ENCODE measurements around the gene DR1.

DR1 gene

GRCh38 chr1:93345633-93346420, at the start of gene DR1:
DR1 (plus strand) TSS chr1:93345907; CDS start chr1:93346646, 739 bp downstream.
- Mint-ChIP-seq H3K4me1 (peaks cover 24% of the 10 kb centered on the region), H3K27me3 (no peaks in the 10 kb centered on the region), H3K36me3 (no peaks in the 10 kb centered on the region), H3K27ac (peak within 1 kb of the TSS; percentile 98), H3K4me3 (peak within 1 kb of the TSS; percentile 97), H3K9me3 (no peaks in the 10 kb centered on the region)
- DNase-seq (ENCODE audit: low spot score in 2 of 2) (peak; percentile 76 to 86), ATAC-seq (ENCODE audit: low read depth) (peak; percentile 74)

GRCh38 chr1:93296555-93297154, 49.1 kb upstream of the DR1 start:
- Mint-ChIP-seq H3K4me3 (no peak overlapping the region), H3K36me3 (peaks cover 18% of the 10 kb centered on the region), H3K27me3 (no peaks in the 10 kb centered on the region)

GRCh38 chr1:93301131-93301530, 44.6 kb upstream of the DR1 start:
- Mint-ChIP-seq H3K4me1 (no peaks in the 10 kb centered on the region), H3K27me3 (no peaks in the 10 kb centered on the region), H3K36me3 (peaks cover 7% of the 10 kb centered on the region), H3K4me3 (no peak overlapping the region), H3K27ac (no peak overlapping the region), H3K9me3 (no peaks in the 10 kb centered on the region)
- ATAC-seq (ENCODE audit: low read depth) (no peak), DNase-seq (ENCODE audit: low spot score in 2 of 2) (no peak)

More at GRCh38 chr1:93296555-93297154, 49.1 kb upstream of the DR1 start:
- Mint-ChIP-seq H3K9me3 (no peaks in the 10 kb centered on the region), H3K27ac (no peak overlapping the region), H3K4me1 (no peaks in the 10 kb centered on the region)
- no peak for DNase-seq (ENCODE audit: low spot score in 2 of 2)
- ATAC-seq (ENCODE audit: low read depth) = no peak

GRCh38 chr1:93302078-93302477, 43.6 kb upstream of the DR1 start:
- ATAC-seq (ENCODE audit: low read depth) (no peak), DNase-seq (ENCODE audit: low spot score in 2 of 2) (no peak)
- no peak overlapping the region for H3K4me3 Mint-ChIP-seq
- H3K27me3 Mint-ChIP-seq = no peaks in the 10 kb centered on the region
- H3K27ac Mint-ChIP-seq = no peak overlapping the region
- H3K9me3 Mint-ChIP-seq = no peaks in the 10 kb centered on the region
- H3K36me3 Mint-ChIP-seq = peaks cover 7% of the 10 kb centered on the region
- H3K4me1 Mint-ChIP-seq = no peaks in the 10 kb centered on the region

- DNase-seq (ENCODE audit: low spot score in 2 of 2) = peak; percentile 21 to 46
- Mint-ChIP-seq H3K36me3 (peaks cover 3% of the 10 kb centered on the region), H3K4me3 (no peak overlapping the region), H3K4me1 (no peaks in the 10 kb centered on the region), H3K9me3 (no peaks in the 10 kb centered on the region), H3K27me3 (no peaks in the 10 kb centered on the region), H3K27ac (no peak overlapping the region)
- ATAC-seq (ENCODE audit: low read depth) = peak; percentile 60
These were observed 41.0 kb upstream of the DR1 start for GRCh38 chr1:93304716-93305138.

GRCh38 chr1:93306920-93307319, 38.8 kb upstream of the DR1 start:
- peaks cover 5% of the 10 kb centered on the region for H3K36me3 Mint-ChIP-seq
- ATAC-seq (ENCODE audit: low read depth) = no peak
- DNase-seq (ENCODE audit: low spot score in 2 of 2) = no peak
- no peaks in the 10 kb centered on the region for H3K4me1 Mint-ChIP-seq
- no peaks in the 10 kb centered on the region for H3K27me3 Mint-ChIP-seq
- no peak overlapping the region for H3K4me3 Mint-ChIP-seq
- H3K9me3 Mint-ChIP-seq = no peaks in the 10 kb centered on the region
- H3K27ac Mint-ChIP-seq = no peak overlapping the region

GRCh38 chr1:93313026-93313425, 32.7 kb upstream of the DR1 start:
- Mint-ChIP-seq H3K36me3 (peaks cover 10% of the 10 kb centered on the region), H3K27me3 (no peaks in the 10 kb centered on the region), H3K9me3 (no peaks in the 10 kb centered on the region), H3K4me3 (no peak overlapping the region), H3K4me1 (no peaks in the 10 kb centered on the region), H3K27ac (no peak overlapping the region)
- no peak for ATAC-seq (ENCODE audit: low read depth)
- DNase-seq (ENCODE audit: low spot score in 2 of 2) = no peak

GRCh38 chr1:93317207-93317606, 28.5 kb upstream of the DR1 start:
- Mint-ChIP-seq H3K4me3 (no peak overlapping the region), H3K27ac (no peak overlapping the region), H3K27me3 (no peaks in the 10 kb centered on the region), H3K4me1 (no peaks in the 10 kb centered on the region), H3K9me3 (no peaks in the 10 kb centered on the region), H3K36me3 (peaks cover 6% of the 10 kb centered on the region)
- no peak for ATAC-seq (ENCODE audit: low read depth)
- DNase-seq (ENCODE audit: low spot score in 2 of 2) = no peak

GRCh38 chr1:93317943-93318342, 27.8 kb upstream of the DR1 start:
- Mint-ChIP-seq H3K27ac (no peak overlapping the region), H3K36me3 (peaks cover 4% of the 10 kb centered on the region), H3K4me3 (no peak overlapping the region), H3K4me1 (no peaks in the 10 kb centered on the region), H3K9me3 (no peaks in the 10 kb centered on the region), H3K27me3 (no peaks in the 10 kb centered on the region)
- ATAC-seq (ENCODE audit: low read depth) = no peak
- DNase-seq (ENCODE audit: low spot score in 2 of 2) = no peak

GRCh38 chr1:93321720-93322119, 24.0 kb upstream of the DR1 start:
- Mint-ChIP-seq H3K36me3 (peaks cover 2% of the 10 kb centered on the region), H3K4me3 (no peak overlapping the region), H3K27ac (no peak overlapping the region), H3K27me3 (no peaks in the 10 kb centered on the region), H3K9me3 (no peaks in the 10 kb centered on the region), H3K4me1 (no peaks in the 10 kb centered on the region)
- DNase-seq (ENCODE audit: low spot score in 2 of 2) (no peak), ATAC-seq (ENCODE audit: low read depth) (no peak)

GRCh38 chr1:93322349-93322748, 23.4 kb upstream of the DR1 start:
- peaks cover 2% of the 10 kb centered on the region for H3K36me3 Mint-ChIP-seq
- H3K27me3 Mint-ChIP-seq = no peaks in the 10 kb centered on the region
- no peaks in the 10 kb centered on the region for H3K4me1 Mint-ChIP-seq
- H3K9me3 Mint-ChIP-seq = no peaks in the 10 kb centered on the region
- no peak overlapping the region for H3K4me3 Mint-ChIP-seq
- DNase-seq (ENCODE audit: low spot score in 2 of 2) = no peak
- no peak overlapping the region for H3K27ac Mint-ChIP-seq
- ATAC-seq (ENCODE audit: low read depth) = no peak

GRCh38 chr1:93323185-93323820, 22.4 kb upstream of the DR1 start:
- Mint-ChIP-seq H3K36me3 (peaks cover 2% of the 10 kb centered on the region), H3K27me3 (no peaks in the 10 kb centered on the region), H3K27ac (no peak overlapping the region), H3K4me1 (no peaks in the 10 kb centered on the region), H3K4me3 (no peak overlapping the region), H3K9me3 (no peaks in the 10 kb centered on the region)
- no peak for DNase-seq (ENCODE audit: low spot score in 2 of 2)
- ATAC-seq (ENCODE audit: low read depth) = no peak

- no peaks in the 10 kb centered on the region for H3K9me3 Mint-ChIP-seq
These were observed 20.9 kb upstream of the DR1 start for GRCh38 chr1:93324486-93325464.

More at GRCh38 chr1:93324486-93325464, 20.9 kb upstream of the DR1 start:
- no peak for DNase-seq (ENCODE audit: low spot score in 2 of 2)
- H3K4me3 Mint-ChIP-seq = no peak overlapping the region
- no peak for ATAC-seq (ENCODE audit: low read depth)
- no peaks in the 10 kb centered on the region for H3K27me3 Mint-ChIP-seq
- peaks cover 2% of the 10 kb centered on the region for H3K4me1 Mint-ChIP-seq
- H3K27ac Mint-ChIP-seq = no peak overlapping the region
- H3K36me3 Mint-ChIP-seq = peaks cover 2% of the 10 kb centered on the region
